NCI-H748 (cell line): ENCODE results near the gene CD300LF.

ENCODE experiments used
- DNase-seq: peaks from one replicate; lab custom pipeline; 2025; ENCODE audit not compliant: unreplicated experiment; lab: John Stamatoyannopoulos, UW

CD300LF gene

GRCh38 chr17:74712756-74713155 is at the start of gene CD300LF:
CD300LF (minus strand) TSS chr17:74712923; CDS start chr17:74712866, 57 bp downstream.
- no peak for DNase-seq

GRCh38 chr17:74761931-74762330 is 49.2 kb upstream of the CD300LF start:
- no peak for DNase-seq

GRCh38 chr17:74761419-74761818 is 48.7 kb upstream of the CD300LF start:
- DNase-seq = no peak

GRCh38 chr17:74760404-74761105 is 47.8 kb upstream of the CD300LF start:
- no peak for DNase-seq

GRCh38 chr17:74759941-74760340 is 47.2 kb upstream of the CD300LF start:
- no peak for DNase-seq

- DNase-seq = no peak
These were observed 46.6 kb upstream of the CD300LF start for GRCh38 chr17:74759243-74759801.

- no peak for DNase-seq
These were observed 46.1 kb upstream of the CD300LF start for GRCh38 chr17:74758848-74759168.

GRCh38 chr17:74757931-74758847 is 45.5 kb upstream of the CD300LF start:
- DNase-seq = no peak

- DNase-seq = no peak
These were observed 44.8 kb upstream of the CD300LF start for GRCh38 chr17:74757502-74757901.

- no peak for DNase-seq
These were observed 44.2 kb upstream of the CD300LF start for GRCh38 chr17:74756891-74757290.

GRCh38 chr17:74755533-74755932 is 42.8 kb upstream of the CD300LF start:
- DNase-seq = no peak

- no peak for DNase-seq
These were observed 42.1 kb upstream of the CD300LF start for GRCh38 chr17:74754832-74755231.

- no peak for DNase-seq
These were observed 40.2 kb upstream of the CD300LF start for GRCh38 chr17:74752822-74753401.

GRCh38 chr17:74752415-74752814 is 39.7 kb upstream of the CD300LF start:
- no peak for DNase-seq

GRCh38 chr17:74750327-74751069 is 37.8 kb upstream of the CD300LF start:
- DNase-seq = no peak

- DNase-seq = no peak
These were observed 37.3 kb upstream of the CD300LF start for GRCh38 chr17:74750039-74750326.

GRCh38 chr17:74749279-74750038 is 36.7 kb upstream of the CD300LF start:
- peak; percentile 55 for DNase-seq

GRCh38 chr17:74748529-74749278 is 36.0 kb upstream of the CD300LF start, which contains the start of gene NHERF1:
NHERF1 (plus strand) TSS chr17:74748628; CDS start chr17:74748847, 219 bp downstream.
- peak; percentile 92 for DNase-seq

GRCh38 chr17:74748279-74748528 is 35.5 kb upstream of the CD300LF start:
- DNase-seq = no peak

- no peak for DNase-seq
These were observed 34.2 kb upstream of the CD300LF start for GRCh38 chr17:74746922-74747321.
